Stimulated activated CD4-positive, alpha-beta T cell treated with anti-CD3 and anti-CD28 coated beads, Interleukin-15, amount 100 ng/mL, for 1 hour (primary cell): ENCODE measurements around the gene PAFAH2.

Experiments used
- DNase-seq, 2 donors: peaks; one replicate each; pipeline ENCODE4 v3.0.0-alpha.2; 2020; ENCODE audit warnings: low read depth in 1 of 2, low spot score in 1 of 2

PAFAH2 gene

GRCh38 chr1:26015358-26015757, 17.5 kb upstream of the PAFAH2 start:
- no peak for DNase-seq

GRCh38 chr1:26014179-26014578, 16.3 kb upstream of the PAFAH2 start:
- no peak for DNase-seq

- DNase-seq = no peak
Observed at GRCh38 chr1:26012864-26013263, 15.0 kb upstream of the PAFAH2 start.

- DNase-seq = no peak
Observed at GRCh38 chr1:26010825-26011224, 13.0 kb upstream of the PAFAH2 start.

- DNase-seq = no peak
Observed at GRCh38 chr1:26009796-26010447, 12.1 kb upstream of the PAFAH2 start.

GRCh38 chr1:26006710-26007109, 8.8 kb upstream of the PAFAH2 start:
- no peak for DNase-seq

- DNase-seq = no peak
Observed at GRCh38 chr1:26005434-26006105, 7.7 kb upstream of the PAFAH2 start.

GRCh38 chr1:26003756-26004155, 5.9 kb upstream of the PAFAH2 start:
- no peak for DNase-seq

GRCh38 chr1:26003262-26003661, 5.4 kb upstream of the PAFAH2 start:
- no peak for DNase-seq

GRCh38 chr1:25999041-25999800, 1.4 kb upstream of the PAFAH2 start:
- no peak for DNase-seq

GRCh38 chr1:25996966-25997827, 666 bp downstream of the PAFAH2 start:
- no peak for DNase-seq

- no peak for DNase-seq
Observed at GRCh38 chr1:25994402-25995150, 3.3 kb downstream of the PAFAH2 start.

- no peak for DNase-seq
Observed at GRCh38 chr1:25993197-25993951, 4.5 kb downstream of the PAFAH2 start.

- DNase-seq = no peak
Observed at GRCh38 chr1:25992689-25993171, 5.1 kb downstream of the PAFAH2 start.

- DNase-seq = no peak
Observed at GRCh38 chr1:25991937-25992688, 5.8 kb downstream of the PAFAH2 start.

GRCh38 chr1:25990702-25991395, 7.0 kb downstream of the PAFAH2 start:
- peak in 1 of 2 donors; percentile 12 for DNase-seq

GRCh38 chr1:25990251-25990650, 7.6 kb downstream of the PAFAH2 start:
- no peak for DNase-seq
